OCI-M2 (cell line): ENCODE results near the gene NTM.

ENCODE experiments used
- DNase-seq: peaks from one replicate; lab custom pipeline; 2025; ENCODE audit not compliant: unreplicated experiment; lab: John Stamatoyannopoulos, UW

The NTM gene

DNA sequence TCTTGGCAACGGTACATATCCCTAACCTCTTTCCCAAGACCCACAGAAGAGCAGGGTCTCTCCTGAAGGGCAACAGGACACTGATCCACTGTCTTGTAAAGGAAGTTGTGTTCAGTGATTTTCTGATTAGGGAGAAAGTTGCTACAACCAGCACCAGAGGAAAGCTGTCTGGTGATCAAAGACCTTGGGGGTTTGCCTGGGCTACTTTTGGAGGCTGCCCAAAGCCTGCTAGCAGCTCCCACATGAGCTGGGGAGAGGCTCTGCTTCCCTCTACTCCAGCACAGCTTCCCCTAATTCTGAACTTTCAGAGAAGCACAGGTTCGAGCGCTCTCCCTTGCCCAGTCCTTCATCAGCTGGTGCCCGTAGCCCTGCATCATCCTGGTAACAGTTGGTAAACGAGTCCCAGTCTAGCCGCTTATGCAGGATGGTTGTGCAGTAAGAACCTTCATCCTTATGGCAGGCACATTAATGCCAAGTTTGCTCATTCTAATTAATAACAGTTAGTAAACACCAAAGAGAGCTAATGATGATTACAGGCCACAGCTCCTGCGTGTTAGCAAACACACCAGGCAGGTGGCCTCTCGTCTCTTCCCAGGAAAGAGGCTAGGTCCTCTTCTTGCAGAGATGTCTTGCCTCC, 173.1 kb downstream of the NTM start:
- no peak for DNase-seq

DNA sequence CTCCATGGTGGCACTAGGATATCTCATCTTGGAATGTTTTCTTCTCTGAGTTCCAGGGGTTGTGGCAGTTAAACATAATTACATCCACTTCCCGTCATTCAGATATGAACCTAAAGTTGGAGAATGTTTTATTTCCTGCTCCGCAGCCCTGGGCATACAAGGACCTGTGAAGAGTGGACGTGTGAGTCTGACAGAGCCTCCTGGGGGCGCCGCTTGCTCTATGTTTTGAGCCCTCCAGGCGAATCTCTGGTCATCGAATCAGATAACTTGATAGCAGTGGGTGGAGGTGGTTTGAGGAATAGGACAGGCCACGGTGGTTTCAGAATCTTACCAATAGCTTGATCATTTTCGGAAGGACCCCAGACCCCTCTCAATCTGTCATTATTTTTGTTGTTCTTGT, 174.2 kb downstream of the NTM start:
- DNase-seq, result no peak

DNA sequence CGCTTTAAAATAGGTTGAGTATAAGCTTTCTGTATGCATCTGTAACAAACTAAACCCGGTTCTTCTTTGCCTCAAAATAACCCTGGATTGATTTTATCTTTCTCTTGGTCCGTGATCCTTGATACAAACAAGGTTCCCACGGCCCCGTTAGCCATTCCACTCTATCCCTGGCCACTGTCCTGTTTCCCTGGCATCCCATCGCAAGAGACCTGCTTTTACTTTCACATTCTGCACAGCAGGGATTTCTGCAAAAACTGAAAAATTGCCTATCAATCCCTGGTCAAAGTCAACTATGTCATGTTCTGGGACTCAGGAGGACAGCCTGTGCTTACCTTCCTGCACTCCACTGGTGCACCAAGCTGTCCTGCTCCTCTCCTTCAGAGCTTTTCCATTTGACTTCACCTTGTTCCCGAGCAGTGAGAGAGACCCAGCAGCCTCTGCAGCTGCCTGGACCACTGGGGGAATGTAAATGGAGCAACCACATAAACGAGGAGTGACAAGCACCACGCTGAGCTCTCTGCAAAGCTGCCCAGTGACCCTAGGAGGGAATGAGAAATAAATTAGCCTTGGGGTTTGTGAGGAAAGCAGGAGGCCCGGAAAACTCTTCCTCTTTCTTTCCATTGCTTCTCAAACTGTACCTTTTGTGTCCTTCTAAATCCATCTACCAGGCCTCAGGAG, 175.9 kb downstream of the NTM start:
- DNase-seq, result no peak

DNA sequence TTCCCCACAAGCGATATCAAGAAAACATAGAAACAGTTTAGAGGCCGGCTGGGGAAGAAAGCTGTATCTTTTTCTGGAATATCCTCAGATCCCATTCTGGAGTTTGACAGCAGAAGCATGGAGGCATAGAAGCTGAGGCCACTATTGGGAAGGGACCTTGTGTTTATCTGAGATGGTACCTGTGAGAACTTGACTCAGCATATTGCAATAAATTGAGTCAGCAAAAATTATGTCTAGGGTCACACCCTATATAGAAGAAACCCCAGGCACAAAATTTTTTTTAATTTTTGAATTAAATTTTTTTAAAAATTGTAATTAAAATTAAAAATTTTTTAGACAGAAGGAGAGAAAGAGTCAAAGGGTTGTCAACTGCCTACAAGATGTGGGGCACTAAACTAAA, 178.7 kb downstream of the NTM start:
- no peak for DNase-seq

DNA sequence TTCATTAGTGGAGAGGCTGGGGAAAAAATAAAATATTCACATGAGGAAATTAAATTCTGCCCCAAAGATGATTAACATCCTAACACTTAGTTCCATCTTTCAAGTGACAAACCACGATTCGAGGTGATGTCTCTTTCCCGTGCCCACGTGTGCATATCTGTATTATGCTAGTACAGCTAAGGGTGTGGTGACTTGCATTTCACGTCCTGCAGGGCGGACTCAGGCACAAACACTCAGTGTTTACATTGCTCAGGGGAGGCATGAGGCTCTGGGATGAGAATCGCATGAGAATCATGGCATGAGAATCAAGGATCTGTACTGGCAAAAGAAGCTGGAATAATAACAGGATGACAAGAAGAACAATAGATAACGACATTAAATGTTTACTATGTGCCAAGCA, 179.4 kb downstream of the NTM start:
- no peak for DNase-seq

GRCh38 chr11:131560287-131560686, 189.9 kb downstream of the NTM start:
- DNase-seq, result no peak

GRCh38 chr11:131561501-131561900, 191.1 kb downstream of the NTM start:
- no peak for DNase-seq

- no peak for DNase-seq
These were observed 191.6 kb downstream of the NTM start for GRCh38 chr11:131561972-131562371.

DNA sequence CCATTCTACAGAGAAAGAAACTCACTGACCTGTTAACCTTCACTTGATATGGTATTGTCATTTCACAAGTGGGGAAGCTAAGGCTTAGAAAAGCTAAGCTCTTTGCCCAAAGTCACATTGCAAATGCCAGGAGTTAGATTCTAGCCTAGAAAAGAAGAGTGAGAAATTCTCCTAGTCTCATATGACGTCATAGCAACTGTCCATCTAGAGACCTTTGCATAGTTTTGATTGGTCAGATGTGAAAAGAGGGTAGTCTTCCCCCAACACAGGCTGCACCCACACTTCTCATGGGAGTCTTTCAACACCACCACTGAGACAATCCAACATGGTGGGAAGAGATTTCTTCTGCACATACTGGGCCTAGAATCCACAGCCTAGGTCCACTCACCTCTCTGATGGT, 197.9 kb downstream of the NTM start:
- no peak for DNase-seq

- DNase-seq, result no peak
These were observed 201.2 kb downstream of the NTM start for GRCh38 chr11:131571571-131571970.

DNA sequence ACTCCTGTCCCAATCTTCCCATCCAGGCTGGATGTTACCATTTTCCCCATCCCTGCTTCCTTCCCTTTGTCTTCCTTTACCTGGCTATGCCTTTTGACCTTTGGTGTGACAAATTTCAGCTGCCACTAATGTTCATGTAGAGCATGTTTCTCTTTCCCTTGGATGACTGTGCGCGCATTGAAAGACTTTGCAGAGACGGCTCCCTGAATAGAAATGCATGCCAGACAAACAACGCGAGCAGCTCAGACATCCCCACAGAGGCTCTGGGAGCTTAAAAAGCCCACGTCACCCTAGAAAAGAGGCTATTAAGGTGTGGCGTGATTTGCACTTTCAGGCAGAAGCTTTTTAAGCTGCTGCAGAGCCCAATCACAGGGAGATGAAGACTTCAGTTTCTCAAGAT, 202.0 kb downstream of the NTM start:
- no peak for DNase-seq

- no peak for DNase-seq
These were observed 209.5 kb downstream of the NTM start for GRCh38 chr11:131579932-131580387.

- no peak for DNase-seq
These were observed 210.1 kb downstream of the NTM start for GRCh38 chr11:131580476-131580875.

DNA sequence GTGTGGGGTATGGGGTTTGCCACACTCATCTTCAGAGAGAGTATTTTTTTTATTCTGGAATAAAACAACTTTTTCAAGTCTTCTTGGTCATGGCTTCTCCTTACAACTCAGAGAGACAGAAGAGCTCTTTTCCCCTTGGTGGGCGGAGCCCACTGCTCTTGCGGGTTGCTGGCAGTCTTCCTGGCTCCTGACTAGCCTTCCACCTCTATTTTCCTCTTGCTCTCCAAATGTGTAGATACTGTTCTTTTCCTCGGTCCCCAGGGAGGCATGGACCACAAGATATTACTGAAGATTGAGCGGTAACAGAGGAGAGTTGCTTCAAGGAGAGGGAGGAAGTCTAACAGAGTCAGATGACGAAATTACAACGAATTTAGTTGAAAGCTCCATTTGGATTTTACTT, 210.6 kb downstream of the NTM start:
- DNase-seq, result no peak

- DNase-seq, result no peak
These were observed 211.7 kb downstream of the NTM start for GRCh38 chr11:131582021-131582525.

DNA sequence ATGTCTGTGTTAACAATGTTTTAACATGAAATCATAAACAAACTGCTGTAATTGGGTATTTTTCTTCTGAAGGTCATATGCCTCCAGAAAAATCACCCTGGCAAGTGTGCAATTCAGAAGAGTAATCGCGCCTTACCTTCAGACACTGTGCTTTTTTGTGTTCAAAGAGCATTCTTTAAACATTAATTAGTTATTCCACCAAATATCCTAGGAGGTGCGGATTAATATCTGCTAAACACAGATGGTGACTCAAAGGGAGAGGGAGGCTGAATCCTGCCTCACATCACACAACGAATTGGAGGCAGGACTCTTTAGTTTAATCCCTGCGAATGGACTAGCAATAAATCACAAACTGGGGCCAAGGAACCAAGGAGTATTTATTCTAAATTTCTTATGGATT, 213.0 kb downstream of the NTM start:
- no peak for DNase-seq

DNA sequence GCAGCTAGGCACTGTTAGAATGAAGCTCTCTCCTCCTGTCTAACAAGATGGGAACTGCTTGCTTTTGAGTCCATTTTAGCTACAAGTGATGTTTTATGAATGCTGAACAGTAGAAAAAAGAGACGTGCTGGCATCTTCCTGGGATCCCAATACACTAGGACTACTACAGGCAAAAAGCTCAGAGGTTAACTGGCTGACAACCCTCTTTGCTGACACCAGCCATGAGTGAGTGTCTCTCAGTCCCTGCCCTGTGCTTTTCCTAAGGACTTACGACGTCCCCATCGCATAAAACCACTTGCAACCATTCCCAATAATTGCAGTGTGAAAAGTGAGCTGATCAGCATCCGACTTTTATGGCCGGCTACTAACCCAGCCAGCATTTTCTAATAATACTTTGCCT, 213.5 kb downstream of the NTM start:
- DNase-seq, result no peak

DNA sequence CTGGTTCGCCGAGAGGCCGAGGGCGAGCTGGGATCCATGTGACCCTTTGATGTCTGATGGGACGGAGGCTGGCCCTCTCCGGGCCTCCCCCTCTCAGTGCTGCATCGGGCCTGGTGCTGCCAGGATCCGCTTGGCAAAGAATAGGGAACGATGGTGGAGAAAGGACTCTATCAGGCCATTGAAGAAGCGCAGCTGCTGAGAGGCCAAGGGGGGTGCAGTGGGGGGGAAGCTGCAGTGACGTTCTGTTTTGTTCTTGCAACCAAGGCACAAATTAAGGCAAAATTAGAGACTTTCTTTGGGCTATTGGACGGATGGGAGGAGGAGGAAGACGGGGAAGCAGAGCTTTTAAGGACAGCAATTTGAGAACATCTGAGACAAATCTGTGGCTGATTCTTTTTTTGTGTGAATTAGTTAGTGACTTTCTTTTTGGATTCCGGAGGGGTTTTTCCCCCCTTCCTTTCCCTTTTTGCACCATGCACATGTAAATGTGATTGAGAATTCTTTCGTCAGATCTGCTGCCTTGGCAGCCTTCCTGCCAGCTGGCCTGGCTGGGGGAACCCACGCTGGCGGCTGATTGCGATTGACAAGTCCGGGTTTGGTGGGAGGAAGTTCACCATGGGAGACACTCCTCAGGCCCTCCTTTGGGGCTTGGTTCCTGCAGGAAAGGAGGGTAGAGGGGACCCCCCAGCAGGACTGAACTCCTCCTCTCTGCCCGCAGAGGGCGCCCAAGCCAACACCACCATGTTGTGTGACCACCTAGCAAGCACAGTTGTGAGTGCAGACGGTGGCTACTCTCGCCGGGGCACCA, 214.6 kb downstream of the NTM start:
- DNase-seq, result no peak

- DNase-seq, result no peak
These were observed 217.6 kb downstream of the NTM start for GRCh38 chr11:131588057-131588456.

GRCh38 chr11:131591051-131591461, 220.6 kb downstream of the NTM start:
- no peak for DNase-seq

GRCh38 chr11:131592152-131592551, 221.7 kb downstream of the NTM start:
- DNase-seq, result no peak

DNA sequence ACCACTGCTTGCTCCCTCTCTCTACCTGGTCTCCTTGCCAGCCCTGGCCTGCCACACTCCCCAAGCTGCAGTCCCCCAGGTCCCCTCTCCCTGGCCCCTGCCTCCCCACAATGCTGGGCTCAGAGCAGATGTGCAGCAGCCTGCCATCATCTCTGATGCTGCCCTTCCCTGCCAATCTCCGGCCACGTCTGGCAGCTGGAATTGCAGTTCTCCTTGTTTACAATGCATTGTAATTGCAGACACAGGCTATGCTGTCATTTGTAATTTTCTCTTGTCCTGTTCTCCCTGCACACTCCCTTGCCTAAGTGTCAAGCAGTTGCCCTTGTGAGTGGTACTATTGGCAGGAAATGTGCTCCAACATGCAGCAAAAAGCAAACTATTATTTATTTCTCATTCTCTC, 222.3 kb downstream of the NTM start:
- DNase-seq, result no peak
